Nucleus accumbens (tissue), 56 donors: ENCODE measurements around the gene SH3GL3.
A peak's percentile ranks its signal among the peaks of the same experiment; 100 is the strongest.

Experiments used
- DNase-seq, 56 donors: peaks; one replicate each; lab custom pipeline; 2025; lab: John Stamatoyannopoulos, UW

Gene SH3GL3, protein sequence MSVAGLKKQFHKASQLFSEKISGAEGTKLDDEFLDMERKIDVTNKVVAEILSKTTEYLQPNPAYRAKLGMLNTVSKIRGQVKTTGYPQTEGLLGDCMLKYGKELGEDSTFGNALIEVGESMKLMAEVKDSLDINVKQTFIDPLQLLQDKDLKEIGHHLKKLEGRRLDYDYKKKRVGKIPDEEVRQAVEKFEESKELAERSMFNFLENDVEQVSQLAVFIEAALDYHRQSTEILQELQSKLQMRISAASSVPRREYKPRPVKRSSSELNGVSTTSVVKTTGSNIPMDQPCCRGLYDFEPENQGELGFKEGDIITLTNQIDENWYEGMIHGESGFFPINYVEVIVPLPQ

DNA sequence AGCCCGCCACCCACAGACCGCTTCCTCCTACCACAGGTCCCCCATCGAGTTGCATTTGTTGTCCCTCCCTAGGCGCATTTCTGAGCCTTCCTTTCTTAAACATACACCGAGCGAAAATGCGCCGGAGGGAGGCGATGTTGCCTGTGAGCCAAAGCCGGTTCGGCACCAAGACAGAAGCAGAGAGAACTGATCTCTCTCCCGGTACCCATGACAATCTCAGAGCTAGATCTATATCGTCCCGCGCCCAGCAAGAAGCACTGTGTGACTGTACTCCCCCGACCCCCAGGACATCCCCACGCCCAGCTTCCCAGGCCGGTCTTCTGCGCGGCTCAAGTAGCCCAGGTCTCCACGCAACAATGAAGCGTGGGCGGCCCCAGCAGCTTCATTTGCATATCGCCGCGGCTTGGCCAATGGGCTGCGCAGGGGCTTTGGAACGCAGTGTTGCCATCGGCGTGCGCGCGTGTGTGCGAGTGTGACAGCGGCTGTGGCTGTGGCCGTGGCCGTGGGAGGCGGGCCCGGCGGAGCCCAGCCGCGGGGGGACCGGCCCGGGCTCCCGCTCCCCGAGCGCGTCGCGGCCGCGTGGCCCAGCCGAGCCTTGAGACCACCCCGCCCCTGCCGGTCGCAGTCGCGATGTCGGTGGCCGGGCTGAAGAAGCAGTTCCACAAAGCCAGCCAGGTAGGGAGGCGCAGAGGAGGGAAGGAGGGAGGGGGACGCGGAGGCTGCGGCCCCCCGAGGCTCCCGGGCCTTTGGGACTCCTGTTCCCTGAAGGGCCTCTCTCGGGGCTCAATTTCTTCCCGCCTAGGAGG, at the start of gene SH3GL3:
SH3GL3 (plus strand) TSS at position 438 of the 806 bp plus-strand sequence; CDS start at position 631, 193 bp downstream.
- DNase-seq = peak; percentile 55 to 96 (median 89)

DNA sequence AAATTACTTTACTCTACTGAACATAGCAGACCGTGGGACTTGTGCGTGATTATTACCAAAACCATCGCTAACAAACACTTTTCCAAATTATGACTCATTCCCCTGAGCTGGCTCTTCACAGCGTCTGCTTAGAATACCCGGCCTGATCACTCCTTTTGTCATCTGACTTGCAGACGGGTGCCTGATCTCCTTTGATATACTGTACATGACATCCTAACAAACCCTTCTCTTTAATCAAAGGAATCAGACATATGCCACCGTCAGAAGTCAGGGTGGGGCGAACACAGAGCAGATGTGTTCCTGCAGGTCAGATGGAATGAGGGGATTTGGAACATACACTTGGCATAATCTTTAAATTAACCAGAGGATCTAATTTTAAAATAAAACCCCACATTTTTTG, 48.5 kb upstream of the SH3GL3 start:
- no peak for DNase-seq

DNA sequence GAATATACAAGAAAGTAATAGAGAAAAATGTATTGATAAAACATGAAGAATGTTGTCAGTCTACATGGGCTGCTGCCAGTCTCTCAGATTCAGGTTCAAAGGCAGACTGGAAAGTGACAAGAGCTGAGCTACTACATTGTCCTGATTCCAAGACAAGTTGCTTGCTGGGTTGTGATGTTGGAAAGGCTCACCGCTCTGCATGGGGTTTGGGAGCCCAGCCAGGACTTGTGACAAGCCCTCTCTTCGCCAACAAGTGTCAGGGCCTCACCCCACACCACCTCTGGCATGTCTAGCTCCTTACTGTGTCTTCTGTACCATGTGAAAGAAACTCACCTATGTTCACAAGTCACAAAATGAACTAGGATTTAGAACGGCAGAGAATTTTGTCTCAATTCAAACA, 43.0 kb upstream of the SH3GL3 start:
- DNase-seq = peak in 2 of 56 donors; percentile 21 to 32

DNA sequence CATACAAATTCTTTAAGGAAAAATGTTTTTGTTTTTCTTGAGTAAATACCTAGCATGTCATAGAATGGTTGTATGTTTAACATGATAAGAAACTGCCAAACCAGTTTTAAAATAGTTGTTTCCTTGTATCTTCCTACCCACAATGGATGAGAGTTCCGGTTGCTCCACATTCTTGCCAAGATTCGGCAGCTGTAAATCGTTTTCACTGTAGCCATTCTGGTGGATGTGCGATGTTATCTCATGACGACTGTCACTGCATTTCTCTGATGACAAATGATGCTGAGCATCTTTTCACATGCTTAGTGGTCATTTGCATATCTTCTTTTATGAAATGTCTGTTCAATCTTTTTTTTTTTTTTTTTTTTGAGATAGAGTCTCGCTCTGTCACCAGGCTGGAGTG, 36.6 kb upstream of the SH3GL3 start:
- no peak for DNase-seq

DNA sequence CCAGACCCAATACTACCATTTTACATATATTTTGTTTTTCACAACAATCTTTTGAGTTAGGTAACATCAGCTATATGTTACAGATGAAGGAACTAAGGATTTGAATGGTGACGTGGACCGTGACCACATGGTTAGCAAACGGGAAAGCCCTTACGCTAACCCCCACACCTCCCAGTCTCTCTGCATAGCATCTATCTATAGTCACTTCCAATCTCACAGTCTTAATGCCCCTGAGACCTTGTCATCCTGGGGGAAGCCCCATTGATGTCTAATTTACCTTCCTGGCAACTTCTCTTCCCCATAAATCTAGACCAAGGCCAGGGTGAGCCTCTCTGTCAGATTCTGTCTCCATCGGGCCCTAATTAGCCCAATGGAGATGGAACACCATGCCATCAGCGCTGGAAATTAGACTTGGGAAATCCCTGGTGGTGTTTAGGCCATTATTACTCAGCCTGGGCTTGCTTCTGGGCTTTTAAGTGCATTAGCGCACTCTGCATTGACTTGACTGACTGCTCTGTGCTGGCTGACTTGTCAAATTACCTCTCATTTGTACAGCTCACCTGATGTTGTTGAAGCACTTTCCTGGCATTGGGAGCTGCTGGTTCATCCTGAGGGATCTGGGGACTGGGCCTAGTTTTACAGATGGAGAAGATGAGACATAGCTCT, 34.0 kb upstream of the SH3GL3 start:
- DNase-seq = no peak

DNA sequence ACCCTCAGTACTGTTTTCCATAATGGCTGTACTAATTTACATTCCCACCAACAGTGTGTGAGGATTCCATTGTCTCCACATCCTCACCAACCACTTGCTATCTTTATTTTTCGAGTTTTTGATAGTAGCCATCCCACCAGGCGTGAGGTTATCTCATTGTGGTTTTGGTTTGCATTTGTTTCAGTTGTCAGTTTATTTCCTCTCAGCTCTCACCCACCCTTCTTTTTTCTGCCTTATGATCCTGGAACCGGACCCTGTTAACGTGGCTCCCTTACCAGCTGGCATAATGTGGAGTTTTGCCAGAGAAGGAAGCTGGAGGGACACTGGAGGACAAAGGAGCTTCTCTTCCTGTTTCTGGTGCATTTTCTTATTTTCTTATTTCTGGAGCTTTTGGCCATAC, 25.1 kb upstream of the SH3GL3 start:
- no peak for DNase-seq

DNA sequence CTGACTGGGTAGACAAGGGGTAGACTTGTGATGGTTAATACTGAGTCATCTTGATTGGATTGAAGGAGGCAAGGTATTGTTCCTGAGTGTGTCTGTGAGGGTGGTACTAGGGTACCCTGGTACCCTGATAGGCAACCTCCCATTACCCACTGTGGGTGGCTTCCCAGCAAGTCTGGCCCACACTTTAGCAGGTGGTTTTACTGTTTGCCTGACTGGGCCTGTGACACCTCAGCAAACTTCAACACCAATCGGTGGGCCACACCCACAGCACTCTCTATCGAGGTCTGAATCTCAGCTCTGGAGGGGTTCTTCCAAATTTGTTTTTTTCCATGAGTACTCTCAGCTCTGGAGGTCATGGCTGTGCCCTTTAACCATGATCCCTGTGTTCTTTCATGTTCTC, 24.6 kb upstream of the SH3GL3 start:
- DNase-seq = no peak

DNA sequence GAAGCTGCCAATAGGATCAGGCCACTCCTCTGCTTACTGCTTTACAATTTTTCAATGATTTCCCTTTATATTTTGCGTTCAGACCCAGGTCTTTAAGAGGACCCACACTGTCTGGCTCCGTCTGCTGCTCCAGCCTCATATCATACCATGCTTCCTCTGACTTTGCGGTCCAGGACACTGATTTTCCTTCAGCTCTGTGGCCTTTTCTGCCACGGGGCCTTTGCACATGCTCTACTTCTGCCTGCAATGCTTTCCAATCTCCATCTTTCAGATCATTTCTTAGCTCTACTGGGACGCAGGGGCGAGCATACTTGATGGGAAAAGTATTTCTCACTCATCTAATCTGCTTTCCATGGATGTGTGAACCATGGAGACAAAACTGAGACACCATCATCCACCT, 23.0 kb upstream of the SH3GL3 start:
- DNase-seq = no peak

DNA sequence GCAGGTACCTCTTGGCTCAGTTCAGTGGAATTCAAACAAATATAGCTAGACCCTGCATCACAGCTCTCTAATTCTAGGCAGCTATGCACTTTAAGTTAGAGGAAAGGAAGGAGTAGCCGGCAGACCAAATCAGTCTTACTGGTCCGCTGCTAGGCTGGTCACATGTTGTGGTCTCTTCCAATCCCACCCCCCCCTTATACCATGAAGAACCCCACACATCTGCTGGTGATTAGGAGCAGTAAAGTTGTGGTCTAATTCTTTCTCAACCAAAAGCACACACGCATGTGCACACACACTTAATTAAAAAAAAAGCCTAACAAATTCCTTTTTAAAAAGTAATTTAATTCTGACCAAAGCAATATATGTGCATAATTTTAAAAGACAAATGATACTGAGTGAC, 16.7 kb upstream of the SH3GL3 start:
- no peak for DNase-seq

DNA sequence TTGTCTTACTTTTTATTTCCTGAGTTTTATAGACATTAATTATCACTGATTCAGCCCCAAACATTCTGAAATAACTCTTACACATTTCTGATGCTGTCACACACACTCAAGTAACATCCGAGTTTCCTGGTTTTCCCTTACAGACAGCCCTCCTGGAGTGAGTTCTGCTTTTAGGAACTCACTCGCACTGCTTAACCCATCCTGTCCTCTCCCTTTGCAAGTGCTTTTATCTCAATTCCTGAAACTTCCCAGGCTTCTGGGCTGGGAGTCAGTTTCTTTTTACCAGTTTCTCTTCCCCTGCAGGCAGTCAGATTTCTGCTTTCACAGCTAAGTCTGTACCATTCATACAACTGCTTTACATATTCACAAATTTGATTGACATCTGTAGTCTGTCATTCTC, 15.6 kb upstream of the SH3GL3 start:
- DNase-seq = no peak

DNA sequence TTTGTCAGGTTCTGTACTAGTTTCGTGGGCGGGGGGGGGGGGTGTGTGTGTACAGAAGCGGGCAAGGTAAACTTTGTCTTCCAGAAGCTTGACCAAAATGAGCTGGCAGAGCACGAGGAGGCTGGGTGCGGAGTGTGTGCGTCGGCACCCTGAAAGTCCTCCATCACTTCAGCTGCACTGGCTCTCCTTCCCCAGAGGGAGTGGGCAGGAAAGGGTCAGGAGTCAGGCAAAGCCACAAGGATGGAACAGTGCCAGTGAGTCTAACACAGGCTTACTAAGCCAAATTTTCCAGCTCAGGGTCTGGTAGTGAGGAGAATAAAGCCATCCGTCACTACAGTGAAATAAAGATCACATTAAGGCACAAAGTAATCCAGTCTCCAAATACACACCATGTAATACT, 11.9 kb upstream of the SH3GL3 start:
- no peak for DNase-seq

DNA sequence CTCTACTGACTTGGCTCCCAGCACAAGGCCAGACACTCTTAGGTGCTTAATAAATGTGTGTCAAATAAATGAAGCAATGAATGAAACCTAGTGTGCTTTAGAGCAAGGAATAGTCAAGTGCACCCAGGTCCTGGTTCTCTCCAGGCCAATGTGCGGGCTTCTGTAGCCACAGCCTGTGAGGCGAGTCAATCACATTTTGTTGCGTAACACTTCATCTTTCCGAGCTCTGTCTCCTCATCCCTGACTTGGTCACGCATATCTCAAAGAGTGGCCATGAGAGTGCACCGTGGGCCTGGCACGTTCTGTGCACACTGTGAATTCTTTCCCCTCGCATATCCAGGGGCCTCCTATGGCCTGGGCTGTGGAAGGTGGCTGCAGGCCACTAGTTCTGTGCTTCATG, 11.4 kb upstream of the SH3GL3 start:
- no peak for DNase-seq

DNA sequence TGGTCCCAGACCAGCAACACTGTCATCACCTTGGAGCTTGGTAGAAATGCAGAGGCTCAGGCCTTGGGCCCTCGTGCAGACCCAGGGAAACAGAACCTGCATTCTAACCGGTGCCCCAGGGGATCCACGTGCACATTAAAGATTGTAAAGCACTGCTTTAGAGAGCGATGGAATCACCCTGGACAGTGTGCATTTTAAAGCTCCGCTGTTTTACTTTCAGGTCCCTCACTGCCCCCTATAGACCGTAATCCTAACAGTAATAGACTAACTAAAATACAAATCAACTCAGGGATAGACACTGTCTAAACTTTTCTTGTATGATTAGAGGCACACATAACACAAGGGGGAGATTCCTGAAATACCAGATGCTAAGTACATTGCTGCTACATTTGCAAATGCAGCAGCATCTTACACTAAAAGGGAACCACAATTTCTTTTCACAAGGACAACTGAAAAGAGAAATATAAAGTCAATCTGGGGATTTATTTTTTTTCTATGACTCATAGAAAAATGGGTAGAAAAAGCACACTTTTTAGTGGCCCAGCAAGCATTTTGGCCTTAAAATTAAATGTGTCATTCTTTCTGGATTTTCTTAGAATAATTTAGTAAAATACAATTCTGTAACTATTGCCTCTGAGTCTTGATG, 10.5 kb upstream of the SH3GL3 start:
- DNase-seq = peak in 4 of 56 donors; percentile 1 to 21 (median 10)

DNA sequence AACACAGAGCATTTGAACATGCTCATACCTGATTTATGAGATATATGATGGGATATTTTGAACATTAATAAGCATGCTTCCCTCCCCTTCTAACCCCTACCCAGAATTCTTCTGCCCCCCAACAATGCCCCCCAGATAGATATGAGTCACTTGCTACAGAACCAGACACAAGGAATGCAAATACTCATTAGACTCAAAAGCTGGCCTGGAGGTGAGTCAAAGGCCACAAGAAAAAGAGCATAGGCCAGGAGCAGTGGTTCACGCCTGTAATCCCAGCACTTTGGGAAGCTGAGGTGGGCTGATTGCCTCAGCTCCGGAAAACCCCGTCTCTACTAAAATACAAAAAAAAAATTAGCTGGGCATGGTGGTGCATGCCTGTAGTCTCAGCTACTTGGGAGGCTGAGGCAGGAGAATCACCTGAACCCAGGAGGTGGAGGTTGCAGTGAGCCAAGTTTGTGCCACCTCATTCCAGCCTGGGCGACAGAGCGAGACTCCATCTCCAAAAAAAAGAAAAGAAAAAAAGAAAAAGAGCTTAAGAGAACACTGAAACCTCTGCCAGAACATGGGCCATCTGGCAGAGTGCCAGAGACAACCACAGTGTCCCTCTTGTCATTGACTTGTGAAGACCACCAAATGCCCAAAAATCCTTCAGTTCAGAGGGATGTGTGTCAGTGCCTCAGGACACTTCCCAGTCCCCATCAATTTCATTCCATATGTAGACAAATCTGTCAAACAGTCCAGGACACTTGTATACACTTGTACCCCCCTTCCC, 3.9 kb upstream of the SH3GL3 start:
- no peak for DNase-seq

DNA sequence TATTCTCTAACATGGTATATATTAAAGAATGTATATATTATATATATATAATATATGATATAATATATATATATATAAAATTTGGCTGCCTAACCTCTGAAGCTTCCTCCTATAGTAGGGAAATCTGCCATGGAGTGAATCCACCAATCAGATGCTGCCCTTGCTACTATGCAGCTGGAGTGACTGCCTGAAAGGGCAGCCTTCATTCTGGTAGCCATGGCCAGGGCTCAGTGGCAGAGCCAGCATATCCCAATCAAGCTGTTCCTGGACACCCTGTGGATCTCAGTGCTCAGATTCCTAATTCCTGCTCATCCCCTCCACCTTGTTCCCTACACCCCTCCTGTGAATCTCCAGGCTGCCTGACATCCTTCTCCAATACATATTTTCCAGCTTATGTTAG, 2.2 kb upstream of the SH3GL3 start:
- DNase-seq = peak in 14 of 56 donors; percentile 2 to 48 (median 12)

DNA sequence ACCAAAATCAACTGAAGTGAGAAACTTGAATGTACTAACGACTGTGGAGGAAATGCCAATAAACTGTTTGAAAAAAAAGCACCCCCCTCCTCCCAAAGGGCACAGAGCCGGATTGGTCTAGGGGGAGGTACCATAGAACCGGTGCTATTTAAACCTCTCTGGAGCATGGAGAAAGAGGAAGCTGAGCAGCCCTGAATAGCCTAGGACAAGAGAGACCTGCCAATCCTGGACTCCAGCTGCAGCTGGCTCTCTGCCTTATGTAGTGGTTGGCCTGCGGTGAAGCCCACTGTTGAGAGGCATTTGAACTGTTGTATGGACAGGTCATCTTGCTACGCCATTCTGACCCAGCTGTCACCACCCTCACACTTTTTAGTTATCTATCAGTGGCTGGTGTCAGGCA, 1.5 kb upstream of the SH3GL3 start:
- DNase-seq = peak in 12 of 56 donors; percentile 3 to 27 (median 12)

DNA sequence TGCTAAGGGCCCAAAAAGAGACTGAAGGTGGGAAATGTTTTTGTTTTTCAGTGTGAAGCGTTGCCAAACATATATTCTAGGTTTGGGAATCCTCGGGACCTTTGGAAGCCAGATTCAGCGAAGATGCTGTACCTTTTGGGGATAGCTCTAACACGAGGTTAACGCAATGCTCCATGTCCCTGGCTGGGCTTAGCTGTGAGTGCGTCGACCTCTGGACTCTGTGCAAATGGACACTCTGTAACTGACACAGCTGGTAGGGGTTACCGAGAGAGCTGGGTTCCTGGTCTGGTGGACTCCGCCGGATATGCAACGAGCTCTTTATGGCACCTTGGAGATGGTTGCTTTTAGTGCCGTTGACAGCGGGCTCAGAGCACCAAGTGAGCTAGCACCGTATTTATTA, 724 bp upstream of the SH3GL3 start:
- peak in 3 of 56 donors; percentile 26 to 68 (median 47) for DNase-seq

DNA sequence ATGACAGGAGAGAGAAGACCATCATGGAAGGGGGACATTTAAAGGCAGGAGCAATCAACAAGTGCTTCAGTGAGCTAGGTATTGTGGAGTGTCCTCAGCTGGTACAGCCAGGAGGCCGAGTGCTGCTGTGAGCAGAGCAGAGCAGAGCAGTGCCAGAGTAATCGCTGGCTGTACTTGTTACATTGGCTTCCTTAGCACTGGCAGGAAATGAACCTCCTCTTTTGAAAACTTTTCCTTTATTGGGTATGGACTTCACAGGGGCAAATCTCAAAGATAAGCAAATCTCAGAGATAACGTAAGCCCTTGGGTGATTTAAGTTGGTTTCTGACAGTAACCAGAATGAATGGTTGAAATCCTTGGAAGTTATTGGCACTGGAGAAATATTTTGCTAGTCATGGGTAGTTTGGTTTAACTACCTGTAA, 2.1 kb downstream of the SH3GL3 start:
- DNase-seq = peak in 10 of 56 donors; percentile 10 to 32 (median 16)

DNA sequence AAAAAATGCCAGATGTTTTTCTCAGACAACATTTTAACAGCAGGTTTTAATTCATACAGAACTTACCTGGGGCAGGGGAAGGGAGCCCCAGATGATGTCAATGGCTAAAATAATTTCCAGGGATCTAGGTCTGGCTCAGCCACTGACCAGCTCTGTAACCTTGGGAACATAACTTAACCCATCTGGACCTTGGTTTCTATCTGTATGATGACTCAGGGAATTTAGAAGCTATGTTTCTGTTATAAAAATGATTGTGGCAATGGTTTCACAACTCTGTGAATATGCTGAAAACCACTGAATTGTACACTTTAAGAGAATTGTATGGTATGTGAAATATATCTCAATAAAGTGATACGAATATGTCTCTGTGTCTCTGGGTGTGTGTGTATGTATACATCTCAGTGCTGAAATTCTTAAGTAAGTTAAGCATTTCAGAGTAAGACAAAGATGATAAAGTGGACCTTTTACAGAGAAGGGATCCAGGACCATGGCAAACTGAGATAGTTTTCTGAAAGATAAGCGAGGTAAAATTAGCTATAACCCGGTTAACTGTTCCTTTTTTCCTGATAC, 2.9 kb downstream of the SH3GL3 start:
- no peak for DNase-seq

DNA sequence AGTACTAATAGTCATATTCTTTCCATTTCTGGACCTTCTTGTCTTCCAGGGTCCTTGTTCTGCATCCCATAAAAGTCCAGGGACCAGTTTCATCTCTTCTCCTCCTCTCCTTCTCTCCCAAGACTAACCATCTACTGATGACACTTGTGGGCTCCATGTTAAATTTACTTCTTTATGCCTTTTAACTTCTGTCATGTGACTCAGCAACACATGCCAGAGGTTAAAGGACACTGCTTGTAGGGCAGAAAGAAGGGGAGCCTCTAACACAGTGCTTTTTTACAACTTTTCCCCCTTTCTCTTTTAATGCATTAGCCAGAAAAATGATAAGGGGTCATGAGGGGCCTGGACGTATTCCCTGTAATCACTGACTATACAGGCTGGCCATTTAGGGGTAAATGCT, 10.0 kb downstream of the SH3GL3 start:
- DNase-seq = no peak
